Calu3 (cell line): ENCODE data around the gene ZNF639. TPM values are rescaled to one million over a fixed set of nuclear protein-coding genes. Genes with fewer than 3 reads are reported as not detected.
"Not testable (repeated sequence)": the region's sequence is repeated elsewhere in the genome, so short reads cannot be mapped to it uniquely, and the experiment has no call there.

ENCODE experiments used
- BruUV-seq: library from RNA; stranded (reverse); fragments of 400-500 nt; replicated peaks from 2 replicates; lab custom pipeline; 2021; lab: Mats Ljungman, UMichigan
- CTCF ChIA-PET: fragments of 300-600 bp; sonication (Branson Sonifier 250); formaldehyde crosslinking; loops from one replicate; lab custom pipeline; 2022; ENCODE audit warnings: antibody characterized with exemption; lab: Charles Lee
- DNase-seq: peaks from one replicate; pipeline ENCODE4 v3.0.0; 2022
- H3K27ac Mint-ChIP-seq: one replicate; pipeline ENCODE4 v1.8.0; 2022; ENCODE audit warnings: mixed read lengths; ENCODE audit not compliant: unreplicated experiment
- H3K27me3 Mint-ChIP-seq: one replicate; pipeline ENCODE4 v1.8.0; 2022; ENCODE audit warnings: mixed read lengths; ENCODE audit not compliant: unreplicated experiment
- H3K36me3 Mint-ChIP-seq: one replicate; pipeline ENCODE4 v1.8.0; 2022; ENCODE audit warnings: mild to moderate bottlenecking, moderate library complexity, mixed read lengths; ENCODE audit not compliant: insufficient read depth, unreplicated experiment
- H3K4me1 Mint-ChIP-seq: one replicate; pipeline ENCODE4 v1.8.0; 2022; ENCODE audit warnings: mild to moderate bottlenecking, low read depth, mixed read lengths; ENCODE audit not compliant: unreplicated experiment
- H3K4me3 Mint-ChIP-seq: one replicate; pipeline ENCODE4 v1.8.0; 2022; ENCODE audit warnings: mild to moderate bottlenecking, low read depth, moderate library complexity, mixed read lengths; ENCODE audit not compliant: unreplicated experiment
- H3K9me3 Mint-ChIP-seq: one replicate; pipeline ENCODE4 v1.8.0; 2022; ENCODE audit warnings: low read depth, mixed read lengths; ENCODE audit not compliant: unreplicated experiment
- intact Hi-C: fragments of 100-400 bp; cut with micrococcal nuclease; formaldehyde crosslinking; loops from one replicate; pipeline ENCODE4 v1.10.0; 2022; ENCODE audit not compliant: unreplicated experiment
- total RNA-seq: library from RNA; stranded (reverse); gene quantifications from 2 replicates; pipeline ENCODE4 v1.2.3, GENCODE V29; 2022
- TF ChIP-seq, protein P1 (sequence below): fragments of 200-600 bp; IDR thresholded peaks from one replicate; pipeline ENCODE4 v1.8.0; 2022; ENCODE audit warnings: antibody characterized with exemption; ENCODE audit not compliant: unreplicated experiment

Gene ZNF639
- total RNA-seq, 1 experiment from 2014 or later: 52.1 TPM

DNA sequence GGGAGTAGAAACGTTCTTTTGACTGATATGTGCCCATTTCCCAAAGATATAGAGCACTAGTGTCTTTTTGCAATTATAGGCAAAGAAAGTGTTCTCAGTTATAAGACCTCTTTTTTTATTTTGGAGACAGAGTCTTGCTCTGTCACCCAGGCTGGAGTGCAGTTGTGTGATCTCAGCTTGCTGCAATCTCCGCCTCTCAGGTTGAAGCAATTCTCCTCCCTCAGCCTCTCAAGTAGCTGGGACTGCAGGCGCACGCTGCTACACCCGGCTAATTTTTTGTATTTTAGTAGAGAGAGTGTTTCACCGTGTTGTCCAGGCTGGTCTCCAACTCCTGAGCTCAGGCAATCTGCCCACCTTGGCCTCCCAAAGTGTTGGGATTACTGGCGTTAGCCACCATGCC lies 20.7 kb upstream of the ZNF639 start:
- CTCF ChIA-PET: no interaction called here
- Mint-ChIP-seq H3K9me3 (no peaks in the 10 kb centered on the region), H3K4me1 (no peaks in the 10 kb centered on the region), H3K27ac (no peak overlapping the region), H3K36me3 (no peaks in the 10 kb centered on the region), H3K27me3 (no peaks in the 10 kb centered on the region), H3K4me3 (no peak overlapping the region)
- no TSS peak for BruUV-seq
- no peak for DNase-seq
- TF ChIP-seq, protein P1, sequence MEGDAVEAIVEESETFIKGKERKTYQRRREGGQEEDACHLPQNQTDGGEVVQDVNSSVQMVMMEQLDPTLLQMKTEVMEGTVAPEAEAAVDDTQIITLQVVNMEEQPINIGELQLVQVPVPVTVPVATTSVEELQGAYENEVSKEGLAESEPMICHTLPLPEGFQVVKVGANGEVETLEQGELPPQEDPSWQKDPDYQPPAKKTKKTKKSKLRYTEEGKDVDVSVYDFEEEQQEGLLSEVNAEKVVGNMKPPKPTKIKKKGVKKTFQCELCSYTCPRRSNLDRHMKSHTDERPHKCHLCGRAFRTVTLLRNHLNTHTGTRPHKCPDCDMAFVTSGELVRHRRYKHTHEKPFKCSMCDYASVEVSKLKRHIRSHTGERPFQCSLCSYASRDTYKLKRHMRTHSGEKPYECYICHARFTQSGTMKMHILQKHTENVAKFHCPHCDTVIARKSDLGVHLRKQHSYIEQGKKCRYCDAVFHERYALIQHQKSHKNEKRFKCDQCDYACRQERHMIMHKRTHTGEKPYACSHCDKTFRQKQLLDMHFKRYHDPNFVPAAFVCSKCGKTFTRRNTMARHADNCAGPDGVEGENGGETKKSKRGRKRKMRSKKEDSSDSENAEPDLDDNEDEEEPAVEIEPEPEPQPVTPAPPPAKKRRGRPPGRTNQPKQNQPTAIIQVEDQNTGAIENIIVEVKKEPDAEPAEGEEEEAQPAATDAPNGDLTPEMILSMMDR: no peak
- intact Hi-C loops: no loop called here

DNA sequence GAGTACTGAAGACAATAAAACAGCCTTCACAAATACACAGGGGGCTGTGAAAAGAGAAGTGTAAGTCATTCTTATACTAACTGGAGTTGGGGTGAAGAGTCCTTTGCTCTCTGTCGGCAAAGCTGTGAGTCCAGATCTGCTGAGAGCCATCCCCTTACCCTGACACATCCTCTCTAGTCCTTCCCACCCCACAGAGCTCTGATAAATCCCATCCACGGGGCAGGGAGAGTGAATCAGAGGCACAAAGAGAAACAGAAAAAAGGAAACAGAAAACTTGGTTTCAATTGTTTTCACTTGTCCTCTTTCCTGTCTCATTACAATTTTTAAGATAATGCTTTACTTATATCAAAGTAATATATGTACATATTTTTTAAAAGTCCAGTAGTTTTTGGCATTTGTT lies 18.2 kb upstream of the ZNF639 start:
- intact Hi-C loops: no loop called here

DNA sequence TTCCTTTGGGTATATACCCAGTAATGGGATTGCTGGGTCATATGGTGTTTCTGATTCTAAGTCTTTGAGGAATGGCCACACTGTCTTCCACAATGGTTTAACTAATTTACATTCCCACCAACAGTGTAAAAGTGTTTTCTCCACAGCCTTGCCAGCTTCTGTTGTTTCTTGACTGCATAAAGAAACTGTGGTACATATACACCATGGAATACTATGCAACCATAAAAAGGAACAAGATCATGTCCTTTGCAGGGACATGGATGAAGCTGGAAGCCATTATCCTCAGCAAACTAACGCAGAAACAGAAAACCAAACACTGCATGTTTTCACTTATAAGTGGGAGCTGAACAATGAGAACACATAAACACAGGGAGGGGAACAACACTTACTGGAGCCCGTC lies 15.5 kb upstream of the ZNF639 start:
- CTCF ChIA-PET: interaction anchor here (0.7 to 1.4 kb wide), 2 partner anchors 9 to 270 kb away, joined by 4 read pairs; no protein-coding TSS in a partner anchor
- H3K4me3 Mint-ChIP-seq, H3K4me1 Mint-ChIP-seq, H3K27me3 Mint-ChIP-seq, H3K36me3 Mint-ChIP-seq, H3K27ac Mint-ChIP-seq, intact Hi-C loops, DNase-seq, H3K9me3 Mint-ChIP-seq, BruUV-seq: not testable (repeated sequence)

More for the DNA sequence above, 18.2 kb upstream of the ZNF639 start:
- Mint-ChIP-seq H3K9me3 (no peaks in the 10 kb centered on the region), H3K27ac (no peak overlapping the region), H3K4me1 (no peaks in the 10 kb centered on the region), H3K4me3 (no peak overlapping the region), H3K36me3 (no peaks in the 10 kb centered on the region), H3K27me3 (no peaks in the 10 kb centered on the region)
- no TSS peak for BruUV-seq
- TF ChIP-seq, protein P1: no peak
- CTCF ChIA-PET: interaction anchor here (1.4 kb wide), 1 partner anchor 11 kb away, joined by 4 read pairs; no protein-coding TSS in a partner anchor
- DNase-seq: no peak

DNA sequence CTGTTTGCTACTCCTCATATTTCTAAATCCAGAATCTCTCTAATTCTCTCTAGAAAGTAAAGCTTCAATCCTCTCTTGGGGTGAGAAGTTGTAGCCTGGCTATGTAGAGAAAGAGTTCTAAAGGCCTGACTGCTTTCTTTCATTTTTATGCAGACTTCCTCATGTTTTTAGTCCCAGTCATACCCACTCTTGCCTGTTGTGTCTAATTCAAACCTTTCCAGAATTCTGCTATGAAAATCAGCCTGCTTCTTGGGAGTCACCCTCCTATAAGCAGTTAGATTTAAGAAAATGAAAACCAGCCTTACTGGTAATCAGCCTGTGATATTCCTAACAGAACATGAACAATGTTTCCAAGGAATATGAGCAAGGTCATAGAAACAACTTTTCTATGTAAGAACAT lies 14.8 kb upstream of the ZNF639 start:
- BruUV-seq: no TSS peak
- H3K4me3 Mint-ChIP-seq: no peak overlapping the region
- H3K4me1 Mint-ChIP-seq: no peaks in the 10 kb centered on the region
- no peak overlapping the region for H3K27ac Mint-ChIP-seq
- intact Hi-C loops: no loop called here
- CTCF ChIA-PET: no interaction called here
- no peaks in the 10 kb centered on the region for H3K36me3 Mint-ChIP-seq
- no peak for DNase-seq
- TF ChIP-seq, protein P1: no peak
- H3K9me3 Mint-ChIP-seq: no peaks in the 10 kb centered on the region
- no peaks in the 10 kb centered on the region for H3K27me3 Mint-ChIP-seq

DNA sequence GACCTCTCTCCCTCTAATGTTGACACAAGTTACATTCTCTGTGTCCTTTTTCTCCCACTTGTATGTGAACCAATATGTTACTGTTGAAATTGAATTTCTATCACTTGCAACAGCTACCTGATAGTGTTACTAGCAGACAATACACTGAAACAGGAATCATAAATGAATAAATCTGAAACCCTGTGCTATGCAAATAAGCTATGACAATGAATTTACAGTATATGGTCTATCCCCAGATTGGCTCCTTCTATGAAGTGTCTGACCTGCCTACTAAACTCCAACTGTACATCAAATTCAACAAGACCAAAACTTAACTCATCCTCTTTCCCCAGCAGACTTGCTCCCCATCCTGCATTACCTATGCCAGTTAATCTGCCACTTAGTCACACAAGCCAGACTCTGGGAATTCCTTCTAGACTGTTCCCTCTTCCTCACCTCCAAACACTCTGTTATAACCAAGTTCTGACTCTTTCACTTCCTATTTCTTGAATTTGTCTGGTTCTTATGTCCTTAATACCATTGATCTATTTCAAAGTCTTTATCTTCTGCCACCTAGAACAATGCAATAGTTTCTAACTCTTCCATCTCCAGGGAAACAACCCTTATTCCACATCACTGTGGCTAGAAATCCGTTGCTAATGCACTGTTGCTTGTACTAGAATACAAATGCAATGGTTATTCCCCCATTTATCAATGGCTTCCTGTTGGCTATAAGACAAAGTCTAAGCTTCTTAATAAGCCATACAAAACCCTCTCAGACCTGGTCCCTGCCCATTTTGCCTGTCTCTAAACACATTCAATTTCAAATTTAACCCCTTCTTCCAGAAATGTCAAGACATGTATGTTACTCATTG lies 13.4 kb upstream of the ZNF639 start:
- CTCF ChIA-PET: no interaction called here
- TF ChIP-seq, protein P1: no peak
- intact Hi-C loops: no loop called here
- H3K4me1 Mint-ChIP-seq: no peaks in the 10 kb centered on the region
- DNase-seq: no peak
- H3K27ac Mint-ChIP-seq: no peak overlapping the region
- no peaks in the 10 kb centered on the region for H3K36me3 Mint-ChIP-seq
- H3K9me3 Mint-ChIP-seq: no peaks in the 10 kb centered on the region
- BruUV-seq: no TSS peak
- no peaks in the 10 kb centered on the region for H3K27me3 Mint-ChIP-seq
- no peak overlapping the region for H3K4me3 Mint-ChIP-seq
